GM21786 (cell line): ENCODE measurements around the gene TYRP1.

Experiments
- ATAC-seq: cut with Tn5 transposase; IDR thresholded peaks from one replicate; pipeline ENCODE4 v1.9.1; 2021; ENCODE audit not compliant: unreplicated experiment

TYRP1 gene

DNA sequence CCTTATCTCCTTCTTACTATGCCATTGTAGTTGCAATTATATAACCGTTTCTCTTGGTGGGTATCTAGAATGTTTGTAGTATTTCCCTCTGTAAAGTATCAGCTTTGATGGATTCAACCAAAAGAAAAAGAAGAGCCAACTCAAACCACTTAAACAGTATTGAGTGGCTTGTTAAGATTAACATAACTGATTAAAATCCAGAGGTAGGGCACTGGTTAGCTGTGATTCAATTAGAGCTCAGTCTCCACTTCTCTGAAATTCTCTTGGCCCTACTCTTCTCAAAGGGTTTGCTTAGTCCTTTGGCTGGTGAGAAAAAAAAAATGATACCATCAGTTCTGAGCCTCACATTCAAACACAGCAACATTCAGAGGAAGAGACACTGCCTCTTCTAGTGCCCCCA lies 37.0 kb downstream of the TYRP1 start:
- ATAC-seq = no peak

DNA sequence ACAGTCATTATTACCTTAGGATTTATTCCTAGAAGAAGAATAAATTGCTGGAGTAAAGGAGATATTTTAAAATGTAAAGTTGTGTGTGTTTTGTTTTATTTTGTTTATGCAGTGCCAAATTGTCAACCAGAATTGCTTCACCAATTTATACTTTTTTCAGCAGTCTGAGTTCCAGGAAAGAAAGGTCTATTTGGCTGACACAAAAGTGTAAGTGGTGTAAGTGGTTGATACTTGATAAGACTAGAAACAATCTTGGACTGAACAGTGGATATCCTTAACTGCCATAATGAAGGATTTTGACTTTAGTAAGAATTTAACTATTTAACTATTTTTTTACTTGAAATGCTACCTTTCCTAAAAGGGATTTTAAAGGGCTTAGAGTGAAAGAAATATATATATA lies 37.7 kb downstream of the TYRP1 start:
- ATAC-seq = no peak

DNA sequence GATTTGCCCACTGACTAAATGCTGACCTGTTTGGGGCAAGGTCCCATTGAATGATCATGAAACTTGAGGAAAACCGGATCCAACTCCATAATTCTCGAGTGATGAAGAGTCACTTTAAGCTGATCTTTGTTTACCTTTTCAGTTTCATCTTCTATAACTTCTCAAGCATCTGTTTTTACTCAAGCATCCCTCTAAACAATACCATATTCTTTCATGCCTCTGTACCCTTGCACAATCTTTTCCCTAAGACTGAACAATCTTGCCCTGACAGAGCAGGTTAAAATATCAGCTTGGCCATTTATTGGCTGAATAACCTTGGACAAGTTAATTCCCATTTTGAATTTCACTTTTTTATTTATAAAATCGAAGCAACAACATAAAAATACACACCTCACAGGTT lies 39.8 kb downstream of the TYRP1 start:
- ATAC-seq = no peak

DNA sequence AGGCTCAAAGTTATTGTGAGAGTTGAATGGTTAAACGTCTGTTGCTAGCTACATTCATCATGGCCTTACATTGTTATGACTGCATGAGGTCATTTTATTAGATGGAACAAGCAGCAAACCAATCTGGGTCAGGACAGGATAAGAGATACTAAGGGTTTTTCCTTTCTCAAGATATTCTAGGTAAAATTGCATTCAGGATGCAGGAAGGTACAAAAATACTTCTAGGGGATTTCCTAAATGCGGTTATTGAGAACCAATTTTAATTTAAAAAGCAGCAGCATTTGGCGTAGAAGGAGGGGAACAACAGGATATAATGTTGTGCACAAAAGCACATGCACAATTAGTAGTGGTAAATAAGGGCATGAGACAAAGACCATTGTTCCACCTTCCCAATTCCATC lies 42.5 kb downstream of the TYRP1 start:
- ATAC-seq = peak; percentile 44

DNA sequence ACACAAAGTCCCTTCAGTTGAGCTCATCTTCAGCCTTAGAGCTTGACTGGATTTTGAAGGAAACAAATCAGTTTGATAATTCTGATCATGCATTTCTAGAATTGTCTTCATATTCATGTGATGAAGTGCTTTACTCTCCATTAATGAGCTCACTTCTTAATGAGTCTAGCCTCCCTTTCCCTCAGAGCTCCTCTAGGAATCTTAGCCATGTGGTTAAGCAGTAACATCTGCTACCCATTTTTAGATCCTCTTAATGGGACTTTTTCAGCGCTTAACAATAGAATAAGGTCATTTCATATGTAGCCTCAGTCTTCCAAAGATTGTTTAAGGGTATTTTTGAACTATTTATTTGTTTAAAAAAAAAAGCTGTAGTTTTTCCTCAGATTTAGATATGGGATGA lies 44.7 kb downstream of the TYRP1 start:
- ATAC-seq = no peak

DNA sequence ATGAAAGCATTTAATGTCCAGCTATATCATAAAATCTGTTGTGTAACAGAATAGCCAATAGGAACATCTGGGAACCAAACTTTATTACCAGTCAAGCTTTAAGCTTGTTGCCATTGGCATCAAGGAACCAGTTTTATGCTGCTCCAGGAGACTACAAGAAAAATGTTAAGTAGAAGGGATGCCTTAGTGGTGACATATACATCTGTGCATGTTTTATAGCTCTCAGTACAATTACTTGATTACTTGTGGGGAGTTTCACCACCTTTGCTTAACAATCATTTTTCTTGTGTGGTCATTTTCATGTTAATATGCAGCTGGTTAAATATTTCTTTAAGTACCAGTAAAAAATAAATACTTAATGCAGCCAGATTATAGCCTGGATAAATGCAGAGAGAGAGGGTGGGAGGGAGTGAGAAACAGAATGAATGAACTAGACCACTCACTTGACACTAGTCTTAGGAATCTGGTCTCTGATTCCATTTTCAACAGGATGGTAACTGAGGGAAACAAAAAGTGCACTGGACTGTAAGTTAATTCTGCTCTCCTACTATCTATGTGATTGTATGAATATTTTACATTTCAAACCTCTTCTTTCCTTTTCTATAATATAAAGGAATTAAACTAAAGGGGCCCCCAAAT lies 45.9 kb downstream of the TYRP1 start:
- ATAC-seq = no peak

DNA sequence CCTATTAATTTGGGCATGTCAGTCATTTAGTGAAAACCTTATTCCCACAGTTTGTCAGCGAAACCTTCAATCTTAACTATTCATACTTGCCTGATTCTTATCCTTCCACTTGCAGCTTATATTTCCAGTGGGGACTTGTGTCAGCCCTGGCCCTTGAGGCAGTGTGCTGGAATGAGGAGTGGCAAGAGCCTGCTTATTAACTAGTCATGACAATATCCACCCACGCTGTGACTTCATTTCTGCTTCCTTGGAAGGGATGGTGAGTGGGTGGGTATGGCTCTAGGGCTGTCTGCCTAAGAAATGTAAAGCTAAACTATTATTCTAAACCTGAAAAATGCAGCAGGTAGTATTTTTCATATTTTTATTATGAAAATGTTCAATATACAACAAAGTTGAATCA lies 47.7 kb downstream of the TYRP1 start:
- no peak for ATAC-seq

DNA sequence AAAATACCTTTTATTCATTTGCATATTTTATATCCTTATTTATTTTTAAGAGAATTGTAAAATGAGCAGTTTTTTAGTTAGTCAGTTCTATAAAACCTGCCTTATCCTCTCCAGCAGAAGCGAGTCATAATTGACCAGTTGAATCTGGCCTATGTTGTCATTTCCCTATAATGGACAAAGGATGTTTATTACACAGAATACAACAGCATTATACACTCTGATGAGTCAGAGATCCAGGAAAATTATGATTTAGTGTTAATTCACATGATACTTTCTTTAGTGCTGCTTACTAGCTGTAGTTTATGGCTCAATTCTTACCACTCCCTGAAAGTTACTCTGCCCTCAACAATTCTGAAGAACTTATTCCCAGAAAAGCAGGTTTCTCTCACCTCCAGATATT lies 54.8 kb downstream of the TYRP1 start:
- ATAC-seq = no peak

DNA sequence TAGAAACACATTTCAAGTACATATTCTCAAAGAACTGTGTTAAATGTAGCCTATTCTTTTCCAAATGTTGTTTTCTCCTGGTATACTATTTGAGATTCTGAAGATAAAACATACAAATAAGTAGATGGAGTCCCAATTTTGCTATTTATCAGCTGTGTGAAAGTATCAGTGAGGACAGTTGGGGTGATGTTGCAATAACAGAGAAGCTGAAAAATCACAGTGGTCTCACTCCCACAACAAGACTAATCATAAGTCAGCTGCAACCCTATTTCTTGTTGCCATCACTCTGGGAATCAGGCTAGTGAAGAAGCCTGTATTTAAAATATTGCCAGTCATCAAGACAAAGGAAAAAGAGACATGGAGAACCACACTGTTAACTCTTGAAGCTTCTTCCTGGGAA lies 55.8 kb downstream of the TYRP1 start:
- ATAC-seq = no peak

DNA sequence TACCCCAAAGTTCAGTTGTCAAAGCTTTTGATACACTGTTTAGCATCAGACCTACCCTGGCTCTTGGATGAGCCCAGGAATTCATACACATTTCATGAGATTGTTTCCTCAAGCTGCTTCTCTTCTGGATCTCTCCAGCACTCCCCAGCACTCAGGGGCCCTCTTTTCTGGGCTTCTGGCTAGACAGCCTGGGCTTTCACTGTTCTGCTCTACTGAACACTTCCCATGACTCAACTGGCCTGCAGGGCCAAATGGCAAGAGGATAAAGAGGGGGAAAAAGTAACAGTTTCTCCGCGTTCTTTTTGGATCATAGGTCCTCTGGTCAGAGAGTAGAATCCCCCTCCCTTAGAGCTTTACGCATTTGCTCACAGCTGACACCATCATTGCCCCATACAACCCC lies 60.7 kb downstream of the TYRP1 start:
- no peak for ATAC-seq

DNA sequence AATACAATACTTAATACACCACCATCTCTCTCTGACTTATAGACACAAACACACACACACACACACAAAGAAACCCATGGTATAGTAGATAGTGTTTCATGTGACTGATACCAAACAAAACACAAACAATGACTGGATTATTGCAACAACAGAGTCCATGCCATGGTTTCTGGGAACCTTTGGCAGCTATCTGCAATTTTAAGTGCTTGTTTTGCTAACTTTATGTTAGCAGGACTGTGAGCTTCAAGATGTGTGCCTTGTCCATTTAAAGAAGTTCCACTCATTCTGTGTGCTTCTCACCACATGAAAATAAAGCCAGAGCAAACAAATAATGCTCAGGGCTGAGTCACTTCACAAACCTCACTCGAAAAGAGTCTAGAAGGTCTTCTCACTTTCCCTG lies 66.6 kb downstream of the TYRP1 start:
- ATAC-seq = no peak
